Measurements from ENCODE around the gene UQCRQ. TPM values are rescaled to one million over a fixed set of nuclear protein-coding genes. Genes with fewer than 3 reads are reported as not detected.

Gene UQCRQ
- total and polyA plus RNA-seq, 2 of the 13 experiments (the other 11 are each of a cell fraction or from before 2014, with no cell fraction given), result 257 to 575 TPM

DNA sequence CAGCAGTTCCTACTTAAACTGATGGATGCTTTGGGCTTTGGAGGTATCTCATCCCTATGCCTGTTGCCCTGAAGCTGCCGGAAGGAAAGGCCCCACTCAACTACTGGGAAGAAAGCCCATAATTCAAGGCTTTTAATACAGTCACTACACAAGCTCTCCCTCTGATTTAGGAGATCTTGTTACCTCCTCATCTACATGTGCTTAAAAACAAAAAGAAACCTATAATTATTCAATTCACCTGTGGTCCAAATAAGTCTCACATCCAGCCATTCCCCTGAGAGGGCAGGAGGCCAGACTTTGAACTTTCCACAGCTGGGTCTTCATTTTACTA is 6.3 kb downstream of the UQCRQ start (continued):
- TF ChIP-seq PREB (CRISPR knock-in tag; IDR thresholded peaks at IDR 0.05) (no peak), REPIN1 (CRISPR knock-in tag; IDR thresholded peaks at IDR 0.05; ENCODE audit: borderline replicate concordance, low read depth) (no peak), CENPX (CRISPR knock-in tag; IDR thresholded peaks at IDR 0.05) (no peak)

- 2% methylated on average over 6 of the region's 6 CpGs for WGBS (ENCODE audit: low lambda C conversion rate)
- Histone ChIP-seq H3K4me3 (replicated peaks in 1 of 3; ENCODE audit: insufficient read depth in 1 of 3, low read depth in 2 of 3, low read length in 3 of 3) (peak within 1 kb of the TSS; percentile 52 to 76 (median 68)), H3K36me3 (replicated peaks in 1 of 2; ENCODE audit: control insufficient read depth in 1 of 2, insufficient read depth in 2 of 2, low read length in 2 of 2) (peaks cover 2 to 19% of the 10 kb centered on the region in 2 experiments; a peak in 4 of 5 replicates), H3K27me3 (ENCODE audit: control insufficient read depth in 1 of 2, insufficient read depth in 2 of 2, low read length in 2 of 2) (no peaks in the 10 kb centered on the region; a peak in 1 of 5 replicates), H3K27ac (ENCODE audit: extremely low read length, insufficient read depth, low read length) (peak within 1 kb of the TSS; percentile 95), H4K20me1 (ENCODE audit: insufficient read depth, low read length) (no peaks in the 10 kb centered on the region), H3K4me1 (ENCODE audit: insufficient read depth, low read length) (peaks cover 90% of the 10 kb centered on the region), H2AFZ (ENCODE audit: low read length) (no peak within 1 kb of the TSS), H3K9ac (ENCODE audit: insufficient read depth, low read depth, low read length) (peak within 1 kb of the TSS; percentile 93), H3K4me2 (ENCODE audit: low read depth, low read length) (peak within 1 kb of the TSS; percentile 80), H3K9me3 (ENCODE audit: low read length) (no peaks in the 10 kb centered on the region), H3K79me2 (ENCODE audit: insufficient read depth, low read length) (peaks cover 13% of the 10 kb centered on the region)
- ATAC-seq, result peak; percentile 82
- CTCF ChIA-PET (ENCODE audit: low intra/inter-chr PET ratio, low total read pairs), result interaction anchor here (1.0 kb wide), 1 partner anchor 66 kb away, joined by 3 read pairs; no protein-coding TSS in a partner anchor
- DNase-seq (ENCODE audit: low spot score), result peak; percentile 95
- in situ Hi-C loops (cut with HindIII; ENCODE audit: extremely low pct_ligation_motif_present, low pct_unique_long_range_greater_than_20kb), result loop anchor here (5.0 kb wide), 1 partner anchor 41 kb away; the partner anchor contains the start of gene SHROOM1
- POLR2A ChIA-PET, result interaction anchor here (0.8 to 3.3 kb wide), 6 partner anchors 10 to 179 kb away, joined by 3 to 26 read pairs (median 4); partner anchors contain the start of genes HSPA4 and SHROOM1
- intact Hi-C loops (cut with micrococcal nuclease; ENCODE audit: unreplicated experiment), result no loop called here
- no TSS peak for BruUV-seq (replicated peaks)
- FAIRE-seq, result peak; percentile 64
- TF ChIP-seq HDAC1 (CRISPR knock-in tag; IDR thresholded peaks at IDR 0.05), result peak; percentile 49; the same call in 1 of the 2 replicates
- TF ChIP-seq ADNP (CRISPR knock-in tag; IDR thresholded peaks at IDR 0.05), result no peak
- no peak for TF ChIP-seq ZNF44 (CRISPR knock-in tag; IDR thresholded peaks at IDR 0.05)
- peak; percentile 64; the same call in 1 of the 2 replicates for TF ChIP-seq ZNF335 (CRISPR knock-in tag; IDR thresholded peaks at IDR 0.05)
- TF ChIP-seq, protein P1, sequence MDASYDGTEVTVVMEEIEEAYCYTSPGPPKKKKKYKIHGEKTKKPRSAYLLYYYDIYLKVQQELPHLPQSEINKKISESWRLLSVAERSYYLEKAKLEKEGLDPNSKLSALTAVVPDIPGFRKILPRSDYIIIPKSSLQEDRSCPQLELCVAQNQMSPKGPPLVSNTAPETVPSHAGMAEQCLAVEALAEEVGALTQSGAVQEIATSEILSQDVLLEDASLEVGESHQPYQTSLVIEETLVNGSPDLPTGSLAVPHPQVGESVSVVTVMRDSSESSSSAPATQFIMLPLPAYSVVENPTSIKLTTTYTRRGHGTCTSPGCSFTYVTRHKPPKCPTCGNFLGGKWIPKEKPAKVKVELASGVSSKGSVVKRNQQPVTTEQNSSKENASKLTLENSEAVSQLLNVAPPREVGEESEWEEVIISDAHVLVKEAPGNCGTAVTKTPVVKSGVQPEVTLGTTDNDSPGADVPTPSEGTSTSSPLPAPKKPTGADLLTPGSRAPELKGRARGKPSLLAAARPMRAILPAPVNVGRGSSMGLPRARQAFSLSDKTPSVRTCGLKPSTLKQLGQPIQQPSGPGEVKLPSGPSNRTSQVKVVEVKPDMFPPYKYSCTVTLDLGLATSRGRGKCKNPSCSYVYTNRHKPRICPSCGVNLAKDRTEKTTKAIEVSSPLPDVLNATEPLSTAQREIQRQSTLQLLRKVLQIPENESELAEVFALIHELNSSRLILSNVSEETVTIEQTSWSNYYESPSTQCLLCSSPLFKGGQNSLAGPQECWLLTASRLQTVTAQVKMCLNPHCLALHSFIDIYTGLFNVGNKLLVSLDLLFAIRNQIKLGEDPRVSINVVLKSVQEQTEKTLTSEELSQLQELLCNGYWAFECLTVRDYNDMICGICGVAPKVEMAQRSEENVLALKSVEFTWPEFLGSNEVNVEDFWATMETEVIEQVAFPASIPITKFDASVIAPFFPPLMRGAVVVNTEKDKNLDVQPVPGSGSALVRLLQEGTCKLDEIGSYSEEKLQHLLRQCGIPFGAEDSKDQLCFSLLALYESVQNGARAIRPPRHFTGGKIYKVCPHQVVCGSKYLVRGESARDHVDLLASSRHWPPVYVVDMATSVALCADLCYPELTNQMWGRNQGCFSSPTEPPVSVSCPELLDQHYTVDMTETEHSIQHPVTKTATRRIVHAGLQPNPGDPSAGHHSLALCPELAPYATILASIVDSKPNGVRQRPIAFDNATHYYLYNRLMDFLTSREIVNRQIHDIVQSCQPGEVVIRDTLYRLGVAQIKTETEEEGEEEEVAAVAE (CRISPR knock-in tag; IDR thresholded peaks at IDR 0.05; ENCODE audit: borderline replicate concordance), result peak; percentile 31; the same call in 1 of the 2 replicates
- no peak for TF ChIP-seq ZNF138 (CRISPR knock-in tag; IDR thresholded peaks at IDR 0.05; ENCODE audit: low read depth)
- TF ChIP-seq ZNF17 (CRISPR knock-in tag; IDR thresholded peaks at IDR 0.05), result no peak
- TF ChIP-seq FOXA1 (IDR thresholded peaks at IDR 0.05), result no peak
- peak; percentile 73 for TF ChIP-seq FOXA1 (CRISPR knock-in tag; IDR thresholded peaks at IDR 0.05)
- TF ChIP-seq YEATS4 (CRISPR knock-in tag; IDR thresholded peaks at IDR 0.05; ENCODE audit: borderline replicate concordance), result peak; percentile 35; the same call in 1 of the 2 replicates
- peak; percentile 20; the same call in 1 of the 2 replicates for TF ChIP-seq ZNF230 (CRISPR knock-in tag; IDR thresholded peaks at IDR 0.05)
- no peak for TF ChIP-seq ZFAT (CRISPR knock-in tag; conservative IDR thresholded peaks at IDR 0.05)
- TF ChIP-seq ZNF234 (CRISPR knock-in tag; conservative IDR thresholded peaks at IDR 0.05), result 0 out of 2 replicates have a peak, but pooled peaks have one; percentile 62
- no peak for TF ChIP-seq SIX4 (CRISPR knock-in tag; IDR thresholded peaks at IDR 0.05)
These were observed 6.9 kb downstream of the UQCRQ start, which contains the start of gene LEAP2 for GRCh38 chr5:132873119-132873929. Gene LEAP2, plus strand, starts transcription at chr5:132873668. Its CDS starts 27 bp downstream, at chr5:132873695.
